ENCODE data around the gene TMEM256. TPM values are rescaled to one million over a fixed set of nuclear protein-coding genes. Genes with fewer than 3 reads are reported as not detected.

TMEM256 gene
- total and polyA plus RNA-seq, 9 of the 15 experiments (the other 6 are each of a cell fraction or from before 2014, with no cell fraction given), result 43.4 to 177 (median 68.5) TPM

DNA sequence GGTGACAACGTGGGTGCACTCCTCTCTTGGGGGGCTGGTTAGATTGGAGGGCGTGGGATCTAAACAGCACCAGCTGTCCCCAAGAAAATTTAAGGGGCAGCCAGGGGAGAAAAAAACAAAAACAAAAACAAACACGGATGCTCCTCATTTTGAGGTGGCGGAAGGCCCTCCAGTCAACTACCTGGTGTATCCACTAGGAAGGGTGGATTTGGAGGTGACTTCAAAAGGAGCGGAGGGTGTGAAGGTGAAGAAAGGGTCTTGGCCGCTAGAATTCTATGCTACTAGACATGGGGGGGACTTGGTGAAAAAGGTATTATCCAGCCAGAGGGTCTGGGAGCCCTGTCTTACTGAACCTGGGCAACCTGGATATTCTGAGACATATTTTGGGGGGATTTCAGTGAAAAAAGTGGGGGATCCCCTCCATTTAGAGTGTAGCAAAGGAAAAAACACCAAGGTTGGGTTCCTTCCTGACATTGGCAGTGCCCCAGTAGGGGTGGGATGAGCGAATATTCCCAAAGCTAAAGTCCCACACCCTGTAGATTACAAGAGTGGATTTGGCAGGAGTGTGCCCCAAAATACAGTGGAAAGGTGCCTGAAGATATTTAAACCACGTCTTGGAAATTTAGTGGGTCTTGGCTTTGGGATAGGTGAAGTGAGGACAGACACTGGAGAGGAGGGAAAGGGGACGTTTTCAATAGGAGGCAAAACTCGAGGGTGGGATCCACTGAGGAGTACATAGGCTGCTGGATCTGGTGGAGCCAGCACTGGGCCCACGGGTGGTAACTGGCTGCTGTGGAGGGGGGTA is 35.0 kb upstream of the TMEM256 start:
- ATAC-seq (no peak), DNase-seq (ENCODE audit: extremely low read depth in 1 of 4, low spot score in 3 of 4) (no peak), FAIRE-seq (no peak)
- no peaks in the 10 kb centered on the region for H4K20me1 ChIP-seq (replicated peaks; ENCODE audit: control insufficient read depth, insufficient read depth, low read length)
- H3K9ac ChIP-seq (ENCODE audit: insufficient read depth in 1 of 2, low read depth in 2 of 2, low read length in 2 of 2), result peak overlapping the region; percentile 68 to 92; a peak in 3 of 4 replicates
- H2AFZ ChIP-seq (ENCODE audit: low read depth, low read length), result peak overlapping the region; percentile 89
- H3K9me3 ChIP-seq (replicated peaks; ENCODE audit: control insufficient read depth, insufficient read depth, low read depth, low read length), result no peaks in the 10 kb centered on the region
- ChIA-PET POLR2A (interaction anchor here (1.0 to 4.2 kb wide), 3 partner anchors 15 to 85 kb away, joined by 3 to 21 read pairs (median 3); partner anchors contain the start of gene POLR2A), CTCF (ENCODE audit: low intra/inter-chr PET ratio) (no interaction called here)
- intact Hi-C loops (cut with micrococcal nuclease), result loop anchor here (5.0 kb wide), 2 partner anchors 37 to 43 kb away; partner anchors contain the start of genes POLR2A, SLC35G6 and TMEM256
- TF ChIP-seq PURB (CRISPR knock-in tag; IDR thresholded peaks at IDR 0.05; ENCODE audit: low read depth) (no peak), FOXA3 (CRISPR knock-in tag; conservative IDR thresholded peaks at IDR 0.05 in 1 of 2, IDR thresholded peaks at IDR 0.05 in 1 of 2) (no peak), ZNF589 (CRISPR knock-in tag; IDR thresholded peaks at IDR 0.05; ENCODE audit: low read depth) (no peak), HDAC3 (IDR thresholded peaks at IDR 0.05; ENCODE audit: borderline replicate concordance, partially characterized antibody) (no peak), ETV1 (tag; conservative IDR thresholded peaks at IDR 0.05; ENCODE audit: low read depth) (no peak), HDAC8 (tag; IDR thresholded peaks at IDR 0.05) (no peak), ZNF146 (CRISPR knock-in tag; IDR thresholded peaks at IDR 0.05; ENCODE audit: unreplicated experiment) (no peak), ZNF398 (CRISPR knock-in tag; IDR thresholded peaks at IDR 0.05) (no peak), MECOM (CRISPR knock-in tag; IDR thresholded peaks at IDR 0.05) (no peak), DNMT1 (IDR thresholded peaks at IDR 0.05) (no peak), ZNF311 (CRISPR knock-in tag; IDR thresholded peaks at IDR 0.05) (no peak)
- H3K4me2 ChIP-seq (ENCODE audit: insufficient read depth, low read length), result peak overlapping the region; percentile 76
- peaks cover 7% of the 10 kb centered on the region; the same call in 2 of the 3 replicates for H3K79me2 ChIP-seq (ENCODE audit: control insufficient read depth, insufficient read depth, low read length)
- 64% methylated on average over 9 of the region's 11 CpGs for WGBS (ENCODE audit: insufficient coverage, low coverage, missing lambda C conversion rate)
- H3K4me3 ChIP-seq, result peak overlapping the region; percentile 52
- BruUV-seq (replicated peaks), result TSS peak; percentile 23
- no peaks in the 10 kb centered on the region for H3K36me3 ChIP-seq (ENCODE audit: control insufficient read depth, insufficient read depth, low read length)
- H3K27me3 ChIP-seq (ENCODE audit: control insufficient read depth in 2 of 2, insufficient read depth in 2 of 2, low read length in 2 of 2), result no peaks in the 10 kb centered on the region
- H3K4me1 ChIP-seq (replicated peaks in 1 of 2; ENCODE audit: control insufficient read depth in 2 of 2, insufficient read depth in 2 of 2, low read length in 2 of 2), result peaks cover 20 to 69% of the 10 kb centered on the region in 2 experiments; a peak in 4 of 5 replicates
- in situ Hi-C loops (cut with MboI), result no loop called here
- H3K9me1 ChIP-seq (ENCODE audit: control insufficient read depth, insufficient read depth, low read length), result peaks cover 3% of the 10 kb centered on the region
- H3K27ac ChIP-seq (ENCODE audit: extremely low read depth, low read depth, low read length), result no peak overlapping the region
